GM19043 (cell line): ENCODE results near the gene IL17A.
"Not testable (repeated sequence)": the region's sequence is repeated elsewhere in the genome, so short reads cannot be mapped to it uniquely, and the experiment has no call there.

Source experiments
- ATAC-seq: cut with Tn5 transposase; IDR thresholded peaks from one replicate; pipeline ENCODE4 v1.9.1; 2021; ENCODE audit warnings: low read depth; ENCODE audit not compliant: unreplicated experiment

The IL17A gene

GRCh38 chr6:52162940-52163908 lies 23.0 kb upstream of the IL17A start:
- ATAC-seq, result peak; percentile 81

- no peak for ATAC-seq
Observed at GRCh38 chr6:52164319-52165094, 21.7 kb upstream of the IL17A start.

GRCh38 chr6:52167267-52167666 lies 18.9 kb upstream of the IL17A start:
- ATAC-seq, result no peak

- ATAC-seq, result not testable (repeated sequence)
Observed at GRCh38 chr6:52168351-52168750, 17.8 kb upstream of the IL17A start.

DNA sequence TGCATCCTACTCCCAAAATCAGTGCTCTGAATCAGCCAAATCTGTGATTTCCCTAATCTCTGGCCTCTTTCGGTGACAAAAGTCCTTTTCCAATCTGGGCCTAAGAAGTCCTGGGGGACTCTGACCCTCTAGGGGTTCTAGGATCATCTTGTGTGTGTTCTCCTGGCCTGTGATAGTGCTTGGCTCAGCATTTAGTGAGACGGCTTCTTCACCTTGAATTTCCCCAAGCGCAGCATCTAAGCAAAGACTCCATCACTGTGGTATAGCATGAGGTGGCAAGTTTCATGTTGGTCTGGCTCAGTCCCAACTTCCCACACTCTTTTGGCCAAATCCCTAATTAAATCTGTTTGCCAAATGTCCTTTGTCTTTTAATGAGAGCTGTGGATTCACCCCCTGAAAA lies 12.1 kb upstream of the IL17A start:
- ATAC-seq, result no peak

- peak; percentile 44 for ATAC-seq
Observed at GRCh38 chr6:52176550-52176949, 9.6 kb upstream of the IL17A start.

DNA sequence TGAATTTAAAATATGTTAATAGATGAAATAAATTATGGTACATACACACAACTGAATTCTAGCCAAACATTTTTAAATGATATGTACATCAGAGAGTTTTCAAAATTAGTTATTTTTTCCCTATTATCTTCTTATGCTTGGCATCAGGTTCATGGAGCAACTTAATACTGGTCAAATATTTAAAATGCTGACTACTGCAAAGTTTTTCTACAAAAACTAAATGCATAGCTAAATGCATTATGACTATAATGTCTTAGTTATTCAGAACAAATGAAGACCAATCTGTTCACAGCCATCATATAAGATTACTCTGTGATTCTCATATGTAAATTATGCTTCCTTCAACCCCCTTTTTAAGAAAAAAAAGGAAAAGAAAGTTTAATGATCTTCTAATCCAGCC lies 8.2 kb upstream of the IL17A start:
- ATAC-seq, result no peak

DNA sequence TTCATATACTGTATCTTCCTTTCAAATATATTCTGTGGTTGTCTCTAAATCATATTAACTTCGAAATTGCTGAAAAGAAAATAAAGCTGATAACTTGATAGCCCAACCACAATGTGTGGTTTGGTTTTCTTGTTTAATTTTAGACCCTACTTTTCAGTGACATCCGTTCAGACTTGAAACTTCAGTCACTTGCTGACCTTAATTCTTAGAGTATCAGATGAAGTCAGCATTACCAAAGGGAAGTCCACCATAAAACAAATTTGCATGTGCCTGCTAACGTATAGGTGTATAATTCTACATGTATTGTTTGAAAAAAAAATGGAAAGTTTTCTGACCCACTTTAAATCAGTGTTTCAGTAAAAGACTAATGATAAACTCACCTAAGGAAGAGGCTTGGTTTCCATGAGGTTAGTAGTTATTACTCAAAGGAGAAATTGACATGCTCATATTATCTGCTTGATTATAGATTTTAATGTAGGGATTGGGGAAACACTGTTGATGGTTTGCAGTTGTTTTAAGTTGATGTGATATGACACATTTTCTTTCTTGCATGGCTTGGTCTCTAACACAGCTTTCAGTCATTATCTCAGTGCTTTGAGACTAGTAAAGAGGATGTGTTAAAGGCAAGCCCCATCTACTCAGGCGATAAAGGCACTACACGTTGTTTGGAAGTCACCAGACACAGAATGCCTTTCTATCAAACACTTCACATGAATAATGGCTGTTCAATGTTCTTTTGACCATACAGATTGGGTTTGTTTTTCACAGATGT lies 5.2 kb upstream of the IL17A start:
- peak; percentile 59 for ATAC-seq

GRCh38 chr6:52183131-52183713 lies 3.0 kb upstream of the IL17A start:
- no peak for ATAC-seq

GRCh38 chr6:52186480-52186879 lies 305 bp downstream of the IL17A start:
- peak; percentile 67 for ATAC-seq

DNA sequence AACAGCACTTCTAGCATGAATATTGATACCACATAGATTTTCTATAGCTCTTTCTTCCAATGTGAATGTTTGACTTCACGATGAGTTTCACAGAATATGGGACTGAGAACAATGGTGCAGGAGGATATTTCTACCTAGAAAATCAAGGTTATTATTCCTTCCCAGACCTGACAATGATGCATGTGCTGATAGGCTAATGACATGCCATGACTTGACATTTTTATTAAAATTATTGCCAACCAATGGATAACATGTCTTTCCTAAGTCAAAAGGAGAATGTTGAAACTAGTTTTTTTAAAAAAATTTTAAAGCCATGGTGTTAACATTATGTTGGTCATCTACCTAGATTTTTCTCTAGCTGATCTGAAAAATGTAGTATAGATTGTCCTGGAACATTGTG lies 923 bp downstream of the IL17A start:
- ATAC-seq, result no peak

DNA sequence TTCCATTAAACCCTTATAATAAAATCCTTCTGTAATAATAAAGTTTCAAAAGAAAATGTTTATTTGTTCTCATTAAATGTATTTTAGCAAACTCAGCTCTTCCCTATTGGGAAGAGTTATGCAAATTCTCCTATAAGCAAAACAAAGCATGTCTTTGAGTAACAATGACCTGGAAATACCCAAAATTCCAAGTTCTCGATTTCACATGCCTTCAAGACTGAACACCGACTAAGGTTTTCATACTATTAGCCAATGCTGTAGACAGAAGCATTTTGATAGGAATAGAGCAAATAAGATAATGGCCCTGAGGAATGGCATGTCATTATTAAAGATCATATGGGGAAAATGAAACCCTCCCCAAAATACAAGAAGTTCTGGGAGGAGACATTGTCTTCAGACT lies 3.8 kb downstream of the IL17A start:
- ATAC-seq, result no peak

GRCh38 chr6:52190409-52190808 lies 4.2 kb downstream of the IL17A start:
- ATAC-seq, result no peak

- no peak for ATAC-seq
Observed at GRCh38 chr6:52191824-52192223, 5.6 kb downstream of the IL17A start.

- no peak for ATAC-seq
Observed at GRCh38 chr6:52195886-52196285, 9.7 kb downstream of the IL17A start.

DNA sequence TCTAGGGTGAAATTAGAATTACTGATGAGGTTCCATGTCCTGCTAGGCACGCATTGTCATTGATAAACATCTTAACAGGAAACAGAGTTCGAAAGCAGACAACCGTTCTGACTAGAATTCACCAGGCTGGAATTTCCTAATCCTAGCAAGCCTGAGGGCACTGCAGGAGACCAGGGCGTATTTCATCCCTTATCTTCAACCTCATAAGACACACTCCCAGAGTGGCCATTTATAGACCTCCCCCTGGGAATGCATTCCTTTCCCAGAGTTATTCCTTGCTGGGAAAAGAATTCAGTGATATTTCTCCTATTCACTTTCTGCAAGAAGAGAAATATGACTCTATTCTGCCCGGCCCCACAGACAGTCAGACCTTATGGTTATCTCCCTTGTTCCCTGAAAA lies 13.9 kb downstream of the IL17A start:
- ATAC-seq, result not testable (repeated sequence)

DNA sequence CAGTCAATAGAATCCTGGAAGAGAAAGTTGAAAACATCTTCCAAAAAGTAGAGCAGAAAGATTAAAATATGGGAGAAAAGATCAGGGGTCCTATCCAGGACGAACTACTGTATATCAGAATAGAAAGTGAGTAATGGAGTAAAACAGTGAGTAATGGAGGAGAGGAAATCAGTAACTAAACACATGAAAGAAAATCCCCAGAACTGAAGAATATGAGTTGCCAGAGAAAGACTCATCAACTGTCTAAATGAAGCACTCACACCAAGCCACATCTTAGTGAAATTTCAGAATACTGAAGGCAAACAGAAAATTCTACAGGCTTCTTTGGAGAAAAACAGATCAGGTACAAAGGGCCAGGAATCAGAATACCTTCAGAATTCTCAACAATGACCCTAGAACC lies 14.9 kb downstream of the IL17A start:
- ATAC-seq, result no peak

GRCh38 chr6:52201493-52201892 lies 15.3 kb downstream of the IL17A start:
- ATAC-seq, result no peak

DNA sequence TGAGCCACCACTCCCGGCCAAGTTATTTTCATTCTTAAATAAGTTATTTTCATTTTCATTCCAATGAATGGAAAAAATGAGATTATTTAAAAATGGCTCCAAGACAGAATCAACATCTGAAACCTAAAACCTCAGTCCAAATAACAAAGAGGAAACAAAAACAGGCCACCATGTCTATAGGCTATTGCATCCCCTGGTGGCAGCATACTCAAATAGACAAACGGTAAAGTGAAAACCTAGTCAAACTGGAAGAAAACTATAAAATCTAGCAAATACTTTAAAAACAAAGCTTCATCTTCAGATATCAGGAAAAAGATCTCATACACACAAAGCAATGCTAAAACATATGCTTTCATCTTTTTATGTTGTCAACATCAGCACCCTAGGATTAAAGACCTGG lies 20.9 kb downstream of the IL17A start:
- ATAC-seq, result no peak

GRCh38 chr6:52208612-52209011 lies 22.4 kb downstream of the IL17A start:
- no peak for ATAC-seq
